Breast epithelium (tissue), 4 donors: ENCODE results near the gene DHX57. TPM values are rescaled to one million over a fixed set of nuclear protein-coding genes. Genes with fewer than 3 reads are reported as not detected.
"Not testable (repeated sequence)": the region's sequence is repeated elsewhere in the genome, so short reads cannot be mapped to it uniquely, and the experiment has no call there.

Source experiments
- DNase-seq, 2 donors: peaks; one replicate each; pipeline ENCODE4 v3.0.0-alpha.2; 2019; ENCODE audit warnings: low spot score in 2 of 2
- H3K27ac ChIP-seq, 2 donors: fragments of 200-600 bp; sonication (generic) in 1 of 2; one replicate each; pipeline ENCODE4 v1.5.1; 2016 to 2019; ENCODE audit warnings: mild to moderate bottlenecking in 1 of 2
- H3K27me3 ChIP-seq, 2 donors: fragments of 200-600 bp; sonication (generic) in 1 of 2; one replicate each; pipeline versions ENCODE4 v1.5.1 to v1.6.0; 2017 to 2019; ENCODE audit warnings: control low read depth in 1 of 2, mild to moderate bottlenecking in 1 of 2
- H3K36me3 ChIP-seq: fragments of 200-600 bp; one replicate; pipeline ENCODE4 v1.5.1; 2019
- H3K4me1 ChIP-seq, 2 donors: fragments of 200-600 bp; sonication (generic); one replicate each; pipeline ENCODE4 v1.5.1; 2016 to 2019; ENCODE audit warnings: control low read depth in 1 of 2
- H3K4me3 ChIP-seq, 3 donors: fragments of 200-600 bp; sonication (generic); 1 replicate in 2 of 3; 2 replicates in 1 of 3; pipeline ENCODE4 v1.5.1; 2016 to 2019; ENCODE audit warnings: mild to moderate bottlenecking in 3 of 3, moderate library complexity in 2 of 3
- H3K9me3 ChIP-seq, 2 donors: fragments of 200-600 bp; sonication (generic) in 1 of 2; one replicate each; pipeline ENCODE4 v1.5.1; 2016 to 2019; ENCODE audit warnings: control low read depth in 1 of 2
- CTCF ChIP-seq, 3 donors: fragments of 450-650 bp; IDR thresholded peaks; one replicate each; pipeline ENCODE4 v1.5.1; 2016 to 2017; ENCODE audit warnings: antibody characterized with exemption in 3 of 3, mild to moderate bottlenecking in 3 of 3, moderate library complexity in 3 of 3
- POLR2A ChIP-seq: fragments of 450-650 bp; IDR thresholded peaks from one replicate; pipeline ENCODE4 v1.6.1; 2016; ENCODE audit warnings: antibody characterized with exemption, mild to moderate bottlenecking, moderate library complexity
- POLR2AphosphoS5 ChIP-seq, 3 donors: sonication (generic); formaldehyde crosslinking; IDR thresholded peaks; one replicate each; pipeline ENCODE4 v1.6.1; 2017; ENCODE audit warnings: antibody characterized with exemption in 3 of 3
- intact Hi-C: fragments of 100-400 bp; cut with DNase I; formaldehyde crosslinking; loops from one replicate; pipeline ENCODE4 v1.15.1; 2023; ENCODE audit warnings: low total_unique reads
- total RNA-seq, 3 donors: library from RNA; depleted of rRNA; stranded (reverse); fragments of >200 nt; gene quantifications; one replicate each; pipeline ENCODE4 v1.1.0, GENCODE V29; 2016

DHX57 gene
- total RNA-seq, 3 donors from 2014 or later = 8.8 to 17.4 (median 14.5) TPM

- H3K27me3 ChIP-seq = no peaks in the 10 kb centered on the region
- peaks cover 5% of the 10 kb centered on the region for H3K36me3 ChIP-seq
- TF ChIP-seq POLR2A (no peak), CTCF (IDR thresholded peaks at IDR 0.05) (no peak), POLR2AphosphoS5 (IDR thresholded peaks at IDR 0.05) (no peak)
- peak overlapping the region; percentile 4 to 17 for H3K27ac ChIP-seq
- intact Hi-C loops = no loop called here
- no peak for DNase-seq
- no peak overlapping the region for H3K4me3 ChIP-seq
- H3K9me3 ChIP-seq = no peaks in the 10 kb centered on the region
- no peaks in the 10 kb centered on the region for H3K4me1 ChIP-seq
These were observed 69.6 kb downstream of the DHX57 start for GRCh38 chr2:38806015-38806732.

- TF ChIP-seq CTCF (IDR thresholded peaks at IDR 0.05) (no peak), POLR2A (no peak), POLR2AphosphoS5 (IDR thresholded peaks at IDR 0.05) (no peak)
- Histone ChIP-seq H3K36me3 (no peaks in the 10 kb centered on the region), H3K9me3 (no peaks in the 10 kb centered on the region), H3K4me3 (no peak overlapping the region), H3K27ac (no peak overlapping the region), H3K27me3 (no peaks in the 10 kb centered on the region), H3K4me1 (no peaks in the 10 kb centered on the region)
- intact Hi-C loops = no loop called here
- DNase-seq = no peak
These were observed 77.8 kb downstream of the DHX57 start for GRCh38 chr2:38797953-38798352.

GRCh38 chr2:38797250-38797676, 78.5 kb downstream of the DHX57 start:
- H3K9me3 ChIP-seq = no peaks in the 10 kb centered on the region
- H3K4me3 ChIP-seq = no peak overlapping the region
- intact Hi-C loops = no loop called here
- no peaks in the 10 kb centered on the region for H3K36me3 ChIP-seq
- no peak for DNase-seq
- H3K4me1 ChIP-seq = no peaks in the 10 kb centered on the region
- no peak overlapping the region for H3K27ac ChIP-seq
- H3K27me3 ChIP-seq = no peaks in the 10 kb centered on the region
- no peak for TF ChIP-seq POLR2AphosphoS5 (IDR thresholded peaks at IDR 0.05)
- TF ChIP-seq POLR2A = no peak

GRCh38 chr2:38795016-38795415, 80.7 kb downstream of the DHX57 start:
- H3K4me1 ChIP-seq, H3K27ac ChIP-seq, H3K27me3 ChIP-seq, H3K9me3 ChIP-seq, intact Hi-C loops, H3K4me3 ChIP-seq, H3K36me3 ChIP-seq, DNase-seq: not testable (repeated sequence)

GRCh38 chr2:38794235-38794946, 81.3 kb downstream of the DHX57 start:
- Histone ChIP-seq H3K4me1 (no peaks in the 10 kb centered on the region), H3K27ac (no peak overlapping the region), H3K36me3 (no peaks in the 10 kb centered on the region), H3K27me3 (no peaks in the 10 kb centered on the region), H3K9me3 (no peaks in the 10 kb centered on the region), H3K4me3 (no peak overlapping the region)
- DNase-seq = no peak
- intact Hi-C loops = no loop called here
- no peak for TF ChIP-seq CTCF (IDR thresholded peaks at IDR 0.05)
- no peak for TF ChIP-seq POLR2AphosphoS5 (IDR thresholded peaks at IDR 0.05)
- no peak for TF ChIP-seq POLR2A

GRCh38 chr2:38793511-38793910, 82.2 kb downstream of the DHX57 start:
- H3K27me3 ChIP-seq = no peaks in the 10 kb centered on the region
- intact Hi-C loops = no loop called here
- no peaks in the 10 kb centered on the region for H3K4me1 ChIP-seq
- DNase-seq = no peak
- H3K4me3 ChIP-seq = no peak overlapping the region
- H3K27ac ChIP-seq = no peak overlapping the region
- no peaks in the 10 kb centered on the region for H3K36me3 ChIP-seq
- TF ChIP-seq POLR2AphosphoS5 (IDR thresholded peaks at IDR 0.05) (no peak), CTCF (IDR thresholded peaks at IDR 0.05) (no peak), POLR2A (no peak)
- H3K9me3 ChIP-seq = no peaks in the 10 kb centered on the region
